IMR-90 (cell line): ENCODE data around the gene LYPD6. TPM values are rescaled to one million over a fixed set of nuclear protein-coding genes. Genes with fewer than 3 reads are reported as not detected.

Experiments
- ATAC-seq: fragments of 200-7000 bp; cut with Tn5 transposase; 2 replicates; pipeline ENCODE4 v1.9.1; 2020; ENCODE audit warnings: low read depth, mild to moderate bottlenecking, moderate library complexity
- BruUV-seq: library from RNA; stranded (reverse); fragments of 400-500 nt; replicated peaks from 2 replicates; lab custom pipeline; 2021; lab: Mats Ljungman, UMichigan
- CTCF ChIA-PET: fragments of 300-600 bp; formaldehyde crosslinking; extraction: SDS; loops from one replicate; lab custom pipeline; 2021; ENCODE audit warnings: antibody characterized with exemption; lab: Yijun Ruan, JAX
- POLR2A ChIA-PET: fragments of 300-600 bp; sonication (Branson Sonifier 250); formaldehyde crosslinking; loops from one replicate; lab custom pipeline; 2022; ENCODE audit warnings: antibody characterized with exemption; ENCODE audit not compliant: unreplicated experiment; lab: Charles Lee
- DNase-seq: peaks from one replicate; pipeline ENCODE4 v3.0.0; 2013
- H2AFZ ChIP-seq: replicated peaks from 2 replicates; pipeline ENCODE3; 2013; ENCODE audit warnings: low read length, mild to moderate bottlenecking; ENCODE audit not compliant: poor library complexity
- H2AK5ac ChIP-seq: 2 replicates; pipeline ENCODE4 v1.6.1; 2013; ENCODE audit warnings: low read depth, low read length, inconsistent platforms
- H2AK9ac ChIP-seq: replicated peaks from 2 replicates; pipeline ENCODE3; 2013; ENCODE audit warnings: mild to moderate bottlenecking, low read depth, low read length, moderate library complexity; ENCODE audit not compliant: poor library complexity
- H2BK120ac ChIP-seq: 2 replicates; pipeline ENCODE4 v1.6.1; 2013; ENCODE audit warnings: low read depth, low read length, inconsistent platforms
- H2BK15ac ChIP-seq: 3 replicates; pipeline ENCODE4 v1.6.1; 2013; ENCODE audit warnings: low read depth, low read length, inconsistent platforms
- H2BK20ac ChIP-seq: 2 replicates; pipeline ENCODE4 v1.6.1; 2013; ENCODE audit warnings: low read depth, mild to moderate bottlenecking, inconsistent platforms, low read length, moderate library complexity
- H2BK5ac ChIP-seq: 2 replicates; pipeline ENCODE4 v1.6.1; 2013; ENCODE audit warnings: mild to moderate bottlenecking, low read depth, low read length, inconsistent platforms; ENCODE audit not compliant: poor library complexity, severe bottlenecking
- H3K14ac ChIP-seq: replicated peaks from 2 replicates; pipeline ENCODE4 v1.6.1; 2013; ENCODE audit warnings: low read depth, low read length, inconsistent platforms
- H3K18ac ChIP-seq: 2 replicates; pipeline ENCODE4 v1.6.1; 2013; ENCODE audit warnings: low read depth, low read length, control low read depth
- H3K23ac ChIP-seq: 2 replicates; pipeline ENCODE4 v1.6.1; 2013; ENCODE audit warnings: low read depth, low read length, inconsistent platforms
- H3K27ac ChIP-seq: 2 replicates; pipeline ENCODE4 v1.5.1; 2013; ENCODE audit warnings: mild to moderate bottlenecking, control low read depth, low read length; ENCODE audit not compliant: insufficient read depth
- H3K27me3 ChIP-seq: 2 replicates; pipeline ENCODE4 v1.6.1; 2013; ENCODE audit warnings: low read length; ENCODE audit not compliant: control insufficient read depth, insufficient read depth
- H3K36me3 ChIP-seq: 2 replicates; pipeline ENCODE4 v1.6.1; 2013; ENCODE audit warnings: low read length, mixed read lengths; ENCODE audit not compliant: control insufficient read depth, insufficient read depth
- H3K4ac ChIP-seq: 2 replicates; pipeline ENCODE4 v1.6.1; 2013; ENCODE audit warnings: low read depth, low read length, inconsistent platforms
- H3K4me1 ChIP-seq: 2 replicates; pipeline ENCODE4 v1.6.1; 2013; ENCODE audit warnings: low read length, mixed read lengths; ENCODE audit not compliant: control insufficient read depth, insufficient read depth
- H3K4me2 ChIP-seq: 2 replicates; pipeline ENCODE4 v1.6.1; 2013; ENCODE audit warnings: low read depth, mild to moderate bottlenecking, control low read depth, low read length, moderate library complexity
- H3K4me3 ChIP-seq: 2 replicates; pipeline ENCODE4 v1.5.1; 2013; ENCODE audit warnings: low read depth, mild to moderate bottlenecking, control low read depth, low read length, moderate library complexity; ENCODE audit not compliant: insufficient read depth
- H3K56ac ChIP-seq: 2 replicates; pipeline ENCODE4 v1.6.1; 2013; ENCODE audit warnings: low read length, inconsistent platforms; ENCODE audit not compliant: insufficient read depth; ENCODE audit errors: extremely low read depth
- H3K79me1 ChIP-seq, 2 experiments: 2 replicates each; pipeline ENCODE4 v1.6.1; 2013; ENCODE audit warnings: low read length in 2 of 2, inconsistent platforms in 1 of 2, low read depth in 1 of 2
- H3K9ac ChIP-seq: 2 replicates; pipeline ENCODE4 v1.6.1; 2013; ENCODE audit warnings: low read depth, low read length, control low read depth
- H3K9me1 ChIP-seq: 2 replicates; pipeline ENCODE4 v1.6.1; 2013; ENCODE audit warnings: low read length, inconsistent platforms; ENCODE audit not compliant: insufficient read depth
- H3K9me3 ChIP-seq: 2 replicates; pipeline ENCODE4 v1.6.1; 2013; ENCODE audit warnings: low read length; ENCODE audit not compliant: control insufficient read depth, insufficient read depth
- H4K20me1 ChIP-seq: 2 replicates; pipeline ENCODE4 v1.6.1; 2013; ENCODE audit warnings: low read length, inconsistent platforms; ENCODE audit not compliant: insufficient read depth
- H4K5ac ChIP-seq: 2 replicates; pipeline ENCODE4 v1.6.1; 2013; ENCODE audit warnings: mild to moderate bottlenecking, low read depth, low read length, control low read depth
- H4K8ac ChIP-seq, 2 experiments: 2 replicates each; pipeline ENCODE4 v1.6.1; 2013; ENCODE audit warnings: low read depth in 2 of 2, low read length in 2 of 2, control low read depth in 1 of 2, inconsistent platforms in 1 of 2
- H4K91ac ChIP-seq: 2 replicates; pipeline ENCODE4 v1.6.1; 2013; ENCODE audit warnings: low read depth, low read length, inconsistent platforms; ENCODE audit not compliant: insufficient read depth
- CEBPB ChIP-seq: IDR thresholded peaks from 2 replicates; pipeline ENCODE4 v1.6.1; 2012; ENCODE audit warnings: low read depth, low read length, improper control_type of control experiment
- CHD1 ChIP-seq: IDR thresholded peaks from 2 replicates; pipeline ENCODE4 v1.6.1; 2012; ENCODE audit warnings: low read depth, low read length, improper control_type of control experiment
- CTCF ChIP-seq: conservative IDR thresholded peaks from 2 replicates; pipeline ENCODE4 v1.5.1; 2012; ENCODE audit warnings: mild to moderate bottlenecking, low read depth, low read length, improper control_type of control experiment
- MAFK ChIP-seq: IDR thresholded peaks from 2 replicates; pipeline ENCODE4 v1.6.1; 2012; ENCODE audit warnings: low read depth, low read length, improper control_type of control experiment
- NFE2L2 ChIP-seq: fragments of 150-350 bp; IDR thresholded peaks from 2 replicates; pipeline ENCODE4 v1.6.1; 2016; ENCODE audit warnings: low read depth, mild to moderate bottlenecking, low read length
- RAD21 ChIP-seq: IDR thresholded peaks from 2 replicates; pipeline ENCODE4 v1.6.1; 2012; ENCODE audit warnings: low read length, improper control_type of control experiment
- RCOR1 ChIP-seq: IDR thresholded peaks from 2 replicates; pipeline ENCODE4 v1.6.1; 2012; ENCODE audit warnings: mild to moderate bottlenecking, low read length, improper control_type of control experiment; ENCODE audit not compliant: insufficient replicate concordance
- USF2 ChIP-seq: fragments of 150-350 bp; IDR thresholded peaks from 2 replicates; pipeline ENCODE4 v1.6.1; 2017; ENCODE audit warnings: mild to moderate bottlenecking, antibody characterized with exemption, low read length, low read depth
- WGBS, 2 experiments: methylation state at CpG; one replicate each; pipeline versions ENCODE4 v1.1.5 to v1.1.7; 2013; ENCODE audit warnings: missing lambda C conversion rate in 2 of 2; ENCODE audit not compliant: insufficient read length in 1 of 2; ENCODE audit errors: extremely low coverage in 2 of 2; 5-methylcytosine and 5-hydroxymethylcytosine counted together
- dilution Hi-C: fragments of 300-500 bp; cut with HindIII; formaldehyde crosslinking; loops from one replicate; pipeline ENCODE4 v1.14.3; 2018; ENCODE audit warnings: low sequenced_read_pairs; ENCODE audit not compliant: unreplicated experiment
- in situ Hi-C: fragments of 300-500 bp; cut with MboI; formaldehyde crosslinking; loops from 3 replicates; pipeline ENCODE4 v1.14.3; 2019; ENCODE audit warnings: low sequenced_read_pairs, inconsistent platforms, mixed read lengths
- intact Hi-C: fragments of 100-400 bp; cut with micrococcal nuclease; formaldehyde crosslinking; loops from 2 replicates; pipeline ENCODE4 v1.10.0; 2022
- polyA plus RNA-seq, 3 experiments: library from polyadenylated mRNA; depleted of rRNA; stranded (reverse); fragments of >200 nt; gene quantifications; 2 replicates each; pipeline ENCODE4 v1.2.3, GENCODE V29; 2012; ENCODE audit warnings: low replicate concordance in 1 of 3
- total RNA-seq: library from RNA; depleted of rRNA; stranded (reverse); fragments of >200 nt; gene quantifications from 2 replicates; pipeline ENCODE4 v1.2.3, GENCODE V29; 2012
- TF ChIP-seq, protein P1 (sequence below): fragments of 150-350 bp; IDR thresholded peaks from 2 replicates; pipeline ENCODE4 v1.6.1; 2016; ENCODE audit warnings: low read depth, mild to moderate bottlenecking, low read length, moderate library complexity, borderline replicate concordance

LYPD6 gene
- total and polyA plus RNA-seq, 2 of the 4 experiments (the other 2 are of a cell fraction), result 0.87 to 0.90 TPM

DNA sequence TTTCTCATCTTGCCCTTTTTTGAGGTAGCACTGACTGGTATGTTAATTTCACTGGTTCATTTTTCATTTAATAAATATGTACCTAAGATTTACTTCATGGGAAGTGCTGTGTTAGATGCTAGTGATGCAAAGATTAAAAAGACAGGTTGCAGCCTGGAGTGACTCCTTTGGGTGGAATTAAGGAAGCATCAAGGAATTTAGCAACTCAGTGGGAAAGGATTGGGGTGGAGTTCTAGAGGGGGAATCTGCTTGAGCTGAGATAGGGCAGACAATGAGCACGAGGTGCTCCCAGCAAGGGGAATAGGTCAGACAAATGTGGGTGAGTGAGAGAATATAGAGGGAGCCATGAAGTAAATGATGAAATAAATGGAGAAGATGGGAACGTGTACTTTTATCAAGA is 57.0 kb downstream of the LYPD6 start:
- intact Hi-C loops, result no loop called here
- POLR2A ChIA-PET, result no interaction called here
- no peak for ATAC-seq

More for the DNA sequence above, 57.0 kb downstream of the LYPD6 start:
- Histone ChIP-seq H3K4ac (no peak overlapping the region), H3K23ac (no peak overlapping the region), H3K18ac (no peak overlapping the region), H4K20me1 (no peaks in the 10 kb centered on the region), H3K4me3 (no peak overlapping the region), H4K91ac (no peak overlapping the region), H3K79me1 (no peaks in the 10 kb centered on the region), H4K5ac (no peak overlapping the region), H2AFZ (no peak overlapping the region), H3K9ac (no peak overlapping the region), H2AK9ac (no peak overlapping the region), H3K27me3 (no peaks in the 10 kb centered on the region), H3K36me3 (no peaks in the 10 kb centered on the region), H2BK120ac (no peak overlapping the region), H4K8ac (no peak overlapping the region), H2BK20ac (no peak overlapping the region), H2BK15ac (no peak overlapping the region), H2AK5ac (no peak overlapping the region), H3K14ac (no peak overlapping the region), H2BK5ac (no peak overlapping the region), H3K9me3 (no peaks in the 10 kb centered on the region), H3K56ac (no peak overlapping the region), H3K9me1 (no peaks in the 10 kb centered on the region), H3K27ac (no peak overlapping the region), H3K4me2 (no peak overlapping the region), H3K4me1 (no peaks in the 10 kb centered on the region)
- in situ Hi-C loops (no loop called here), dilution Hi-C loops (no loop called here)
- CTCF ChIA-PET, result no interaction called here
- no TSS peak for BruUV-seq
- WGBS, 2 experiments, result 68% methylated on average over 2 of the region's 2 CpGs; no CpG with 5 or more reads in 1 of the 2 experiments
- no peak for DNase-seq
- TF ChIP-seq NFE2L2 (no peak), RCOR1 (no peak), RAD21 (no peak), CEBPB (no peak), MAFK (no peak), CHD1 (no peak), CTCF (no peak), USF2 (no peak)
- TF ChIP-seq, protein P1, sequence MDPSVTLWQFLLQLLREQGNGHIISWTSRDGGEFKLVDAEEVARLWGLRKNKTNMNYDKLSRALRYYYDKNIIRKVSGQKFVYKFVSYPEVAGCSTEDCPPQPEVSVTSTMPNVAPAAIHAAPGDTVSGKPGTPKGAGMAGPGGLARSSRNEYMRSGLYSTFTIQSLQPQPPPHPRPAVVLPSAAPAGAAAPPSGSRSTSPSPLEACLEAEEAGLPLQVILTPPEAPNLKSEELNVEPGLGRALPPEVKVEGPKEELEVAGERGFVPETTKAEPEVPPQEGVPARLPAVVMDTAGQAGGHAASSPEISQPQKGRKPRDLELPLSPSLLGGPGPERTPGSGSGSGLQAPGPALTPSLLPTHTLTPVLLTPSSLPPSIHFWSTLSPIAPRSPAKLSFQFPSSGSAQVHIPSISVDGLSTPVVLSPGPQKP, result no peak
